ENCODE results near the gene MAT1A.

Gene MAT1A

GRCh38 chr10:80281784-80282765 is 7.4 kb downstream of the MAT1A start:
- no peak for DNase-seq (ENCODE audit: low read depth in 2 of 2)

GRCh38 chr10:80281292-80281691 is 8.2 kb downstream of the MAT1A start:
- no peak for DNase-seq (ENCODE audit: low read depth in 2 of 2)

GRCh38 chr10:80280071-80280800 is 9.2 kb downstream of the MAT1A start:
- no peak for DNase-seq (ENCODE audit: low read depth in 2 of 2)

- no peak for DNase-seq (ENCODE audit: low read depth in 2 of 2)
These were observed 10.3 kb downstream of the MAT1A start for GRCh38 chr10:80279146-80279545.

GRCh38 chr10:80278480-80278879 is 11.0 kb downstream of the MAT1A start:
- no peak for DNase-seq (ENCODE audit: low read depth in 2 of 2)

- DNase-seq (ENCODE audit: low read depth in 2 of 2) = no peak
These were observed 11.7 kb downstream of the MAT1A start for GRCh38 chr10:80277567-80278250.

- no peak for DNase-seq (ENCODE audit: low read depth in 2 of 2)
These were observed 12.4 kb downstream of the MAT1A start for GRCh38 chr10:80277016-80277415.

- no peak for DNase-seq (ENCODE audit: low read depth in 2 of 2)
These were observed 13.1 kb downstream of the MAT1A start for GRCh38 chr10:80276335-80276734.

- no peak for DNase-seq (ENCODE audit: low read depth in 2 of 2)
These were observed 13.7 kb downstream of the MAT1A start for GRCh38 chr10:80275756-80276155.

GRCh38 chr10:80275135-80275498 is 14.3 kb downstream of the MAT1A start:
- DNase-seq (ENCODE audit: low read depth in 2 of 2) = no peak

GRCh38 chr10:80274396-80275134 is 14.9 kb downstream of the MAT1A start:
- DNase-seq (ENCODE audit: low read depth in 2 of 2) = no peak

GRCh38 chr10:80273523-80274170 is 15.8 kb downstream of the MAT1A start:
- DNase-seq (ENCODE audit: low read depth in 2 of 2) = no peak

GRCh38 chr10:80272793-80273522 is 16.5 kb downstream of the MAT1A start:
- no peak for DNase-seq (ENCODE audit: low read depth in 2 of 2)

GRCh38 chr10:80271416-80271815 is 18.0 kb downstream of the MAT1A start:
- no peak for DNase-seq (ENCODE audit: low read depth in 2 of 2)

- no peak for DNase-seq (ENCODE audit: low read depth in 2 of 2)
These were observed 18.6 kb downstream of the MAT1A start for GRCh38 chr10:80270887-80271286.

GRCh38 chr10:80268938-80269588 is 20.4 kb downstream of the MAT1A start:
- no peak for DNase-seq (ENCODE audit: low read depth in 2 of 2)

- DNase-seq (ENCODE audit: low read depth in 2 of 2) = no peak
These were observed 21.2 kb downstream of the MAT1A start for GRCh38 chr10:80268266-80268665.

- no peak for DNase-seq (ENCODE audit: low read depth in 2 of 2)
These were observed 23.0 kb downstream of the MAT1A start for GRCh38 chr10:80266513-80266863.

- DNase-seq (ENCODE audit: low read depth in 2 of 2) = no peak
These were observed 23.5 kb downstream of the MAT1A start for GRCh38 chr10:80265740-80266512.
